SU-DHL-6 (cell line): ENCODE results near the gene PDCD10.

Source experiments
- CTCF ChIP-seq: fragments of 200-600 bp; sonication (generic); IDR thresholded peaks from one replicate; pipeline ENCODE4 v1.5.1; 2017; ENCODE audit warnings: antibody characterized with exemption, mild to moderate bottlenecking, low read length, moderate library complexity; ENCODE audit not compliant: insufficient read depth, poor library complexity, severe bottlenecking
- EZH2phosphoT487 ChIP-seq: fragments of 200-600 bp; sonication (generic), shearing (Covaris generic); conservative IDR thresholded peaks from 2 replicates; pipeline ENCODE4 v1.6.1; 2018; ENCODE audit warnings: mild to moderate bottlenecking, antibody characterized with exemption, low read length, moderate library complexity, mixed read lengths

DNA sequence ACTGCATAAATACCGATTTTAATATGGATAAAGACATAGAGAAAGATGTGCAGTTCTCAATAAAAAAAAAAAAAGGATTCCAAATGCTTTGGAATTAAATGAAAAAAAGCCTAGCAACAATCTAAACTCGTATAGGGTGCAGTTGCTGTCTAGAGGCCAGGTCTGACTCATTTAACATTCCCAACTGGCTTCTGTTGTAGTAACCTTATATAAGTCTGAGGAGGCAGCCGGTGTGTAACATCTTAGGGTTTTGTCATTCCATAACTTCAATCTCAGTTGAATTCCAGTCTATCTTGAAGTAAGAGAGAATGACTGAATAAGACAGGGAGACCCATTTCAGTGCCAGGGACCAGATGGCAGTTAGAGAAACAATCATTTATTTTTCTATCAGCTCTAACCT lies 6.5 kb downstream of the PDCD10 start:
- TF ChIP-seq CTCF = no peak
- TF ChIP-seq EZH2phosphoT487 = no peak
